CD14-positive monocyte (primary cell): ENCODE data around the gene SLC16A4. TPM values are rescaled to one million over a fixed set of nuclear protein-coding genes. Genes with fewer than 3 reads are reported as not detected.

ENCODE experiments used
- DNase-seq, 3 donors: peaks; one replicate each; pipeline ENCODE4 v3.0.0-alpha.2; 2011 to 2022
- H2AFZ ChIP-seq: 2 replicates; pipeline ENCODE4 v1.6.0; 2012; ENCODE audit warnings: mild to moderate bottlenecking, low read depth, low read length, inconsistent platforms; ENCODE audit not compliant: insufficient read depth, poor library complexity, severe bottlenecking
- H3K27ac ChIP-seq, 2 donors: 1 replicate in 1 of 2; 2 replicates in 1 of 2; pipeline ENCODE4 v1.5.1; 2012 to 2013; ENCODE audit warnings: low read length in 2 of 2, control low read depth in 1 of 2, inconsistent platforms in 1 of 2, low read depth in 1 of 2, mild to moderate bottlenecking in 1 of 2
- H3K27me3 ChIP-seq, 2 donors: one replicate each; pipeline versions ENCODE4 v1.6.0 to v1.6.1; 2011 to 2013; ENCODE audit warnings: low read length in 2 of 2; ENCODE audit not compliant: control insufficient read depth in 2 of 2, insufficient read depth in 2 of 2
- H3K36me3 ChIP-seq, 2 donors: replicated peaks in 1 of 2; 1 replicate in 1 of 2; 2 replicates in 1 of 2; pipeline versions ENCODE4 v1.5.1 to v1.6.1; 2012 to 2013; ENCODE audit warnings: low read length in 2 of 2, control low read depth in 1 of 2, inconsistent platforms in 1 of 2, mild to moderate bottlenecking in 1 of 2; ENCODE audit not compliant: insufficient read depth in 2 of 2, control insufficient read depth in 1 of 2
- H3K4me1 ChIP-seq, 2 donors: 1 replicate in 1 of 2; 2 replicates in 1 of 2; pipeline versions ENCODE4 v1.5.1 to v1.6.1; 2012 to 2013; ENCODE audit warnings: low read length in 2 of 2, control low read depth in 1 of 2, inconsistent platforms in 1 of 2, mild to moderate bottlenecking in 1 of 2, moderate library complexity in 1 of 2; ENCODE audit not compliant: insufficient read depth in 2 of 2, control insufficient read depth in 1 of 2
- H3K4me2 ChIP-seq: replicated peaks from 2 replicates; pipeline ENCODE3; 2012; ENCODE audit warnings: low read length, moderate library complexity, mild to moderate bottlenecking; ENCODE audit not compliant: poor library complexity, severe bottlenecking; ENCODE audit errors: extremely low read depth
- H3K4me3 ChIP-seq, 3 experiments: fragments of 200-600 bp in 1 of 3; sonication (generic) in 1 of 3; replicated peaks in 1 of 3; 1 replicate in 2 of 3; 2 replicates in 1 of 3; pipeline ENCODE4 v1.5.1; 2011 to 2013; ENCODE audit warnings: low read length in 3 of 3, mild to moderate bottlenecking in 3 of 3, control low read depth in 2 of 3, low read depth in 2 of 3, inconsistent platforms in 1 of 3, moderate library complexity in 1 of 3
- H3K79me2 ChIP-seq: 2 replicates; pipeline ENCODE4 v1.6.0; 2012; ENCODE audit warnings: mild to moderate bottlenecking, control low read depth, inconsistent platforms, low read length, moderate library complexity; ENCODE audit not compliant: insufficient read depth
- H3K9ac ChIP-seq: 2 replicates; pipeline ENCODE4 v1.6.0; 2017; ENCODE audit warnings: low read length, mild to moderate bottlenecking; ENCODE audit not compliant: insufficient read depth, poor library complexity, severe bottlenecking
- H3K9me3 ChIP-seq, 2 donors: replicated peaks in 1 of 2; 1 replicate in 1 of 2; 2 replicates in 1 of 2; pipeline versions ENCODE4 v1.5.1 to v1.6.1; 2012 to 2013; ENCODE audit warnings: low read length in 2 of 2, control low read depth in 1 of 2; ENCODE audit not compliant: control insufficient read depth in 1 of 2, insufficient read depth in 1 of 2
- H4K20me1 ChIP-seq: 2 replicates; pipeline ENCODE4 v1.6.0; 2012; ENCODE audit warnings: mild to moderate bottlenecking, low read length, control low read depth, moderate library complexity; ENCODE audit not compliant: insufficient read depth
- H3K27ac Mint-ChIP-seq, 7 donors: one replicate each; pipeline ENCODE4 v1.8.0; 2020; ENCODE audit warnings: mild to moderate bottlenecking in 7 of 7, mixed read lengths in 7 of 7, moderate library complexity in 6 of 7, inconsistent platforms in 2 of 7
- H3K27me3 Mint-ChIP-seq, 3 donors: one replicate each; pipeline ENCODE4 v1.8.0; 2021 to 2022; ENCODE audit warnings: low read depth in 3 of 3, mild to moderate bottlenecking in 3 of 3, mixed read lengths in 3 of 3, moderate library complexity in 3 of 3, inconsistent platforms in 1 of 3
- H3K36me3 Mint-ChIP-seq, 2 donors: one replicate each; pipeline ENCODE4 v1.8.0; 2020; ENCODE audit warnings: mixed read lengths in 2 of 2, inconsistent platforms in 1 of 2, mild to moderate bottlenecking in 1 of 2
- H3K4me1 Mint-ChIP-seq: one replicate; pipeline ENCODE4 v1.8.0; 2020; ENCODE audit warnings: mild to moderate bottlenecking, mixed read lengths
- H3K4me3 Mint-ChIP-seq, 2 donors: one replicate each; pipeline ENCODE4 v1.8.0; 2020; ENCODE audit warnings: mild to moderate bottlenecking in 2 of 2, mixed read lengths in 2 of 2, moderate library complexity in 1 of 2
- H3K9me3 Mint-ChIP-seq, 7 donors: one replicate each; pipeline ENCODE4 v1.8.0; 2020 to 2022; ENCODE audit warnings: mixed read lengths in 7 of 7, mild to moderate bottlenecking in 6 of 7, moderate library complexity in 6 of 7, inconsistent platforms in 2 of 7
- CTCF ChIP-seq: fragments of 200-600 bp; IDR thresholded peaks from one replicate; pipeline ENCODE4 v1.8.0; 2022; ENCODE audit warnings: antibody characterized with exemption, mild to moderate bottlenecking
- WGBS: methylation state at CpG from one replicate; pipeline ENCODE4 v1.1.5; 2013; ENCODE audit warnings: missing lambda C conversion rate; ENCODE audit not compliant: insufficient coverage; 5-methylcytosine and 5-hydroxymethylcytosine counted together
- intact Hi-C, 2 donors: fragments of 100-400 bp; cut with micrococcal nuclease; formaldehyde crosslinking; loops; one replicate each; pipeline versions ENCODE4 v1.15.0 to v1.15.1; 2023
- polyA plus RNA-seq, 3 donors: library from polyadenylated mRNA; depleted of rRNA in 1 of 3; unstranded in 2 of 3; stranded (reverse) in 1 of 3; fragments of 300-500 nt in 2 of 3; fragments of >200 nt in 1 of 3; fragmentation: Illumina TruSeq in 2 of 3; gene quantifications; 1 replicate in 2 of 3; 2 replicates in 1 of 3; pipeline ENCODE4 v1.2.3, GENCODE V29; 2012 to 2021

The SLC16A4 gene
- polyA plus RNA-seq, 3 donors, result 0.13 to 0.26 (median 0.25) TPM

GRCh38 chr1:110412576-110412975 lies 21.8 kb upstream of the SLC16A4 start:
- no peak overlapping the region for H3K4me3 ChIP-seq
- peaks cover 15% of the 10 kb centered on the region for H3K4me1 Mint-ChIP-seq

GRCh38 chr1:110411173-110411735 lies 20.4 kb upstream of the SLC16A4 start:
- Histone ChIP-seq H3K79me2 (peaks cover 23% of the 10 kb centered on the region), H3K27me3 (no peaks in the 10 kb centered on the region), H4K20me1 (no peaks in the 10 kb centered on the region), H2AFZ (no peak overlapping the region), H3K9ac (no peak overlapping the region), H3K9me3 (no peaks in the 10 kb centered on the region), H3K36me3 (no peaks in the 10 kb centered on the region), H3K4me3 (no peak overlapping the region), H3K27ac (no peak overlapping the region), H3K4me1 (peaks cover 17 to 23% of the 10 kb centered on the region in 2 donors), H3K4me2 (no peak overlapping the region)
- Mint-ChIP-seq H3K27me3 (peaks cover 0 to 3% (median 2%) of the 10 kb centered on the region in 3 donors), H3K4me1 (peaks cover 22% of the 10 kb centered on the region), H3K36me3 (no peaks in the 10 kb centered on the region), H3K4me3 (no peak overlapping the region), H3K27ac (no peak overlapping the region), H3K9me3 (no peaks in the 10 kb centered on the region)
- no peak for DNase-seq
- TF ChIP-seq CTCF, result no peak
- WGBS, result 100% methylated on average over 3 of the region's 7 CpGs
- intact Hi-C loops, result no loop called here

More at GRCh38 chr1:110412576-110412975, 21.8 kb upstream of the SLC16A4 start:
- Mint-ChIP-seq H3K4me3 (no peak overlapping the region), H3K27ac (peak overlapping the region in 2 of 7 donors; percentile 48 to 87), H3K9me3 (no peaks in the 10 kb centered on the region), H3K36me3 (no peaks in the 10 kb centered on the region), H3K27me3 (peaks cover 0 to 3% (median 2%) of the 10 kb centered on the region in 3 donors)
- no peak overlapping the region for H3K9ac ChIP-seq
- WGBS, result 27% methylated on average over 4 of the region's 4 CpGs
- peaks cover 12 to 15% of the 10 kb centered on the region in 2 donors for H3K4me1 ChIP-seq
- peak overlapping the region; percentile 3 for H3K4me2 ChIP-seq
- no peak overlapping the region for H3K27ac ChIP-seq
- H3K27me3 ChIP-seq, result no peaks in the 10 kb centered on the region
- peaks cover 10% of the 10 kb centered on the region for H3K79me2 ChIP-seq
- DNase-seq, result peak; percentile 77 to 83 (median 77)
- H2AFZ ChIP-seq, result peak overlapping the region; percentile 48
- peak; percentile 86 for TF ChIP-seq CTCF
- intact Hi-C loops, result loop anchor here (1.0 to 2.0 kb wide), 2 partner anchors 48 kb away; no protein-coding TSS in a partner anchor
- no peaks in the 10 kb centered on the region for H3K36me3 ChIP-seq
- no peaks in the 10 kb centered on the region for H4K20me1 ChIP-seq
- H3K9me3 ChIP-seq, result no peaks in the 10 kb centered on the region
